Stimulated activated CD4-positive, alpha-beta T cell treated with anti-CD3 and anti-CD28 coated beads, TNF-alpha, amount 100 ng/mL, for 1 hour (primary cell): ENCODE measurements around the gene PPP1R12A.
"Not testable (repeated sequence)": the region's sequence is repeated elsewhere in the genome, so short reads cannot be mapped to it uniquely, and the experiment has no call there.

Experiments
- DNase-seq, 3 donors: peaks; one replicate each; pipeline ENCODE4 v3.0.0-alpha.2; 2020; ENCODE audit warnings: low read depth in 3 of 3, low spot score in 1 of 3

Gene PPP1R12A

GRCh38 chr12:79843978-79844377 is 90.9 kb downstream of the PPP1R12A start:
- no peak for DNase-seq

GRCh38 chr12:79842630-79843029 is 92.3 kb downstream of the PPP1R12A start:
- no peak for DNase-seq

- DNase-seq, result no peak
Measured at GRCh38 chr12:79841878-79842265, 93.0 kb downstream of the PPP1R12A start.

GRCh38 chr12:79841248-79841877 is 93.5 kb downstream of the PPP1R12A start:
- no peak for DNase-seq

- DNase-seq, result no peak
Measured at GRCh38 chr12:79838359-79838758, 96.5 kb downstream of the PPP1R12A start.

- DNase-seq, result no peak
Measured at GRCh38 chr12:79837575-79837974, 97.3 kb downstream of the PPP1R12A start.

- DNase-seq, result no peak
Measured at GRCh38 chr12:79835377-79835843, 99.5 kb downstream of the PPP1R12A start.

- DNase-seq, result no peak
Measured at GRCh38 chr12:79834712-79835376, 100.1 kb downstream of the PPP1R12A start.

GRCh38 chr12:79830440-79830839 is 104.5 kb downstream of the PPP1R12A start:
- DNase-seq, result no peak

GRCh38 chr12:79828924-79829323 is 106.0 kb downstream of the PPP1R12A start:
- no peak for DNase-seq

- DNase-seq, result no peak
Measured at GRCh38 chr12:79827484-79827883, 107.4 kb downstream of the PPP1R12A start.

GRCh38 chr12:79826267-79827128 is 108.4 kb downstream of the PPP1R12A start:
- DNase-seq, result no peak

- DNase-seq, result no peak
Measured at GRCh38 chr12:79822475-79822874, 112.4 kb downstream of the PPP1R12A start.

GRCh38 chr12:79818856-79819255 is 116.0 kb downstream of the PPP1R12A start:
- no peak for DNase-seq

GRCh38 chr12:79784366-79785065 is 150.4 kb downstream of the PPP1R12A start:
- not testable (repeated sequence) for DNase-seq

GRCh38 chr12:79782172-79782900 is 152.6 kb downstream of the PPP1R12A start:
- DNase-seq, result no peak

GRCh38 chr12:79778802-79779448 is 156.0 kb downstream of the PPP1R12A start:
- no peak for DNase-seq

GRCh38 chr12:79776111-79776510 is 158.8 kb downstream of the PPP1R12A start:
- no peak for DNase-seq

GRCh38 chr12:79775355-79776027 is 159.4 kb downstream of the PPP1R12A start:
- no peak for DNase-seq

GRCh38 chr12:79773896-79774295 is 161.0 kb downstream of the PPP1R12A start:
- no peak for DNase-seq
